HG02943 (cell line): ENCODE results near the gene LRTM1.

Source experiments
- ATAC-seq: cut with Tn5 transposase; IDR thresholded peaks from one replicate; pipeline ENCODE4 v1.9.1; 2021; ENCODE audit warnings: mild to moderate bottlenecking, low read depth, moderate library complexity; ENCODE audit not compliant: unreplicated experiment

Gene LRTM1

GRCh38 chr3:54928046-54928770 lies at the start of gene LRTM1:
Gene LRTM1 (minus strand): TSS chr3:54928059. CDS start chr3:54927911, 148 bp downstream.
- ATAC-seq = no peak

- ATAC-seq = no peak
These were observed 49.6 kb upstream of the LRTM1 start for GRCh38 chr3:54977439-54977838.

- no peak for ATAC-seq
These were observed 43.0 kb upstream of the LRTM1 start for GRCh38 chr3:54970895-54971294.

- ATAC-seq = no peak
These were observed 41.8 kb upstream of the LRTM1 start for GRCh38 chr3:54969652-54970051.

GRCh38 chr3:54968546-54969172 lies 40.8 kb upstream of the LRTM1 start:
- ATAC-seq = no peak

- no peak for ATAC-seq
These were observed 39.9 kb upstream of the LRTM1 start for GRCh38 chr3:54967731-54968161.

GRCh38 chr3:54966979-54967378 lies 39.1 kb upstream of the LRTM1 start:
- ATAC-seq = no peak

- ATAC-seq = no peak
These were observed 37.9 kb upstream of the LRTM1 start for GRCh38 chr3:54965746-54966145.

- no peak for ATAC-seq
These were observed 36.2 kb upstream of the LRTM1 start for GRCh38 chr3:54964081-54964480.

GRCh38 chr3:54963641-54964040 lies 35.8 kb upstream of the LRTM1 start:
- ATAC-seq = no peak

GRCh38 chr3:54962200-54962599 lies 34.3 kb upstream of the LRTM1 start:
- no peak for ATAC-seq

GRCh38 chr3:54960701-54961100 lies 32.8 kb upstream of the LRTM1 start:
- ATAC-seq = no peak

GRCh38 chr3:54960082-54960481 lies 32.2 kb upstream of the LRTM1 start:
- no peak for ATAC-seq

GRCh38 chr3:54957711-54958110 lies 29.9 kb upstream of the LRTM1 start:
- ATAC-seq = no peak

GRCh38 chr3:54955941-54956340 lies 28.1 kb upstream of the LRTM1 start:
- no peak for ATAC-seq

GRCh38 chr3:54955496-54955895 lies 27.6 kb upstream of the LRTM1 start:
- no peak for ATAC-seq

GRCh38 chr3:54954521-54954920 lies 26.7 kb upstream of the LRTM1 start:
- no peak for ATAC-seq

- no peak for ATAC-seq
These were observed 26.2 kb upstream of the LRTM1 start for GRCh38 chr3:54954022-54954421.

GRCh38 chr3:54951405-54951804 lies 23.5 kb upstream of the LRTM1 start:
- ATAC-seq = no peak

- no peak for ATAC-seq
These were observed 22.6 kb upstream of the LRTM1 start for GRCh38 chr3:54950391-54951003.

- ATAC-seq = no peak
These were observed 21.7 kb upstream of the LRTM1 start for GRCh38 chr3:54949491-54950044.
